GM19395 (cell line): ENCODE results near the gene LMAN1L.

Experiments used
- ATAC-seq: cut with Tn5 transposase; IDR thresholded peaks from one replicate; pipeline ENCODE4 v1.9.1; 2021; ENCODE audit warnings: mild to moderate bottlenecking, moderate library complexity; ENCODE audit not compliant: unreplicated experiment

LMAN1L gene

GRCh38 chr15:74812533-74812932, at the start of gene LMAN1L:
Gene LMAN1L, plus strand, starts transcription at chr15:74812835. Its CDS starts 20 bp downstream, at chr15:74812855.
- no peak for ATAC-seq

GRCh38 chr15:74763416-74763815, 49.2 kb upstream of the LMAN1L start:
- no peak for ATAC-seq

- ATAC-seq: no peak
Measured at GRCh38 chr15:74767167-74768098, 45.2 kb upstream of the LMAN1L start.

- no peak for ATAC-seq
Measured at GRCh38 chr15:74768099-74768770, 44.4 kb upstream of the LMAN1L start.

- ATAC-seq: no peak
Measured at GRCh38 chr15:74768771-74769342, 43.8 kb upstream of the LMAN1L start.

- no peak for ATAC-seq
Measured at GRCh38 chr15:74769463-74770025, 43.1 kb upstream of the LMAN1L start.

- no peak for ATAC-seq
Measured at GRCh38 chr15:74770211-74770903, 42.3 kb upstream of the LMAN1L start.

- ATAC-seq: no peak
Measured at GRCh38 chr15:74773329-74773728, 39.3 kb upstream of the LMAN1L start.

- ATAC-seq: no peak
Measured at GRCh38 chr15:74773731-74774252, 38.8 kb upstream of the LMAN1L start.

GRCh38 chr15:74775132-74775562, 37.5 kb upstream of the LMAN1L start:
- no peak for ATAC-seq

- ATAC-seq: no peak
Measured at GRCh38 chr15:74775894-74776293, 36.7 kb upstream of the LMAN1L start.

- peak; percentile 47 for ATAC-seq
Measured at GRCh38 chr15:74776821-74777768, 35.5 kb upstream of the LMAN1L start.

- ATAC-seq: no peak
Measured at GRCh38 chr15:74777769-74778598, 34.7 kb upstream of the LMAN1L start.

- no peak for ATAC-seq
Measured at GRCh38 chr15:74778599-74778970, 34.0 kb upstream of the LMAN1L start.

- no peak for ATAC-seq
Measured at GRCh38 chr15:74779162-74779648, 33.4 kb upstream of the LMAN1L start.

GRCh38 chr15:74780523-74781430, 31.9 kb upstream of the LMAN1L start:
- no peak for ATAC-seq
